ENCODE measurements around the gene RBMY1B.
"Not testable (repeated sequence)": the region's sequence is repeated elsewhere in the genome, so short reads cannot be mapped to it uniquely, and the experiment has no call there.

The RBMY1B gene

GRCh38 chrY:21511038-21511437, at the start of gene RBMY1B:
Gene RBMY1B (plus strand): TSS chrY:21511338. CDS start chrY:21513351, 2,013 bp downstream.
- not testable (repeated sequence) for H3K27ac Mint-ChIP-seq; DNase-seq (ENCODE audit: low spot score in 2 of 2); H3K4me1 Mint-ChIP-seq; H3K27me3 Mint-ChIP-seq; H3K9me3 Mint-ChIP-seq; ATAC-seq (ENCODE audit: low read depth); H3K4me3 Mint-ChIP-seq; H3K36me3 Mint-ChIP-seq

GRCh38 chrY:21462915-21463314, 48.2 kb upstream of the RBMY1B start:
- not testable (repeated sequence) for H3K4me3 Mint-ChIP-seq; H3K9me3 Mint-ChIP-seq; H3K27ac Mint-ChIP-seq; H3K27me3 Mint-ChIP-seq; H3K4me1 Mint-ChIP-seq; DNase-seq (ENCODE audit: low spot score in 2 of 2); ATAC-seq (ENCODE audit: low read depth); H3K36me3 Mint-ChIP-seq

DNA sequence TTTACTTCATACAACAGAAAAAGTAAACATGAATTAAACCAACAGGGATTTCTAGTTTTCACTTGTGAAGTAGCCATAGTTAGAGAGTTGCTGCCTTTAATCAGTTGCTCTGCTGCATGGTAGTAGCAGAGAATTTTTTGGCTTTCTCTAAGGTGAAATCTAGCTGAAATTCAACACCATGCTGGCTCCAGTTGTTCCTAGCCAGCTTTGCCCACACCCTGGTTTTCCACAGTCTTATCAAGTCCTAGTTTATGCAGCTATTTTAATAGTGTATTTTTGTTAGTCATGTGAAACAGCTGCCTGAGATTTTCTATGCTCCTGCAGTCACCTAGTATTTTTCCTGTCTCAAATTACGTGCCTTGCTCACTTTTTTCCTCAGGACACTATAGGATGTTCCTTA, 28.2 kb upstream of the RBMY1B start:
- peaks cover 3% of the 10 kb centered on the region for H3K4me1 Mint-ChIP-seq
- no peak for ATAC-seq (ENCODE audit: low read depth)

GRCh38 chrY:21534579-21534978, 23.4 kb downstream of the RBMY1B start, which contains the start of gene RBMY1A1:
Gene RBMY1A1 (plus strand): TSS chrY:21534879. CDS start chrY:21536892, 2,013 bp downstream.
- H3K27ac Mint-ChIP-seq; H3K9me3 Mint-ChIP-seq; H3K36me3 Mint-ChIP-seq; DNase-seq (ENCODE audit: low spot score in 2 of 2); H3K27me3 Mint-ChIP-seq; ATAC-seq (ENCODE audit: low read depth); H3K4me3 Mint-ChIP-seq; H3K4me1 Mint-ChIP-seq: not testable (repeated sequence)

More for the DNA sequence above, 28.2 kb upstream of the RBMY1B start:
- Mint-ChIP-seq H3K4me3 (no peak overlapping the region), H3K27me3 (no peaks in the 10 kb centered on the region), H3K9me3 (no peaks in the 10 kb centered on the region), H3K27ac (no peak overlapping the region), H3K36me3 (no peaks in the 10 kb centered on the region)
- no peak for DNase-seq (ENCODE audit: low spot score in 2 of 2)

DNA sequence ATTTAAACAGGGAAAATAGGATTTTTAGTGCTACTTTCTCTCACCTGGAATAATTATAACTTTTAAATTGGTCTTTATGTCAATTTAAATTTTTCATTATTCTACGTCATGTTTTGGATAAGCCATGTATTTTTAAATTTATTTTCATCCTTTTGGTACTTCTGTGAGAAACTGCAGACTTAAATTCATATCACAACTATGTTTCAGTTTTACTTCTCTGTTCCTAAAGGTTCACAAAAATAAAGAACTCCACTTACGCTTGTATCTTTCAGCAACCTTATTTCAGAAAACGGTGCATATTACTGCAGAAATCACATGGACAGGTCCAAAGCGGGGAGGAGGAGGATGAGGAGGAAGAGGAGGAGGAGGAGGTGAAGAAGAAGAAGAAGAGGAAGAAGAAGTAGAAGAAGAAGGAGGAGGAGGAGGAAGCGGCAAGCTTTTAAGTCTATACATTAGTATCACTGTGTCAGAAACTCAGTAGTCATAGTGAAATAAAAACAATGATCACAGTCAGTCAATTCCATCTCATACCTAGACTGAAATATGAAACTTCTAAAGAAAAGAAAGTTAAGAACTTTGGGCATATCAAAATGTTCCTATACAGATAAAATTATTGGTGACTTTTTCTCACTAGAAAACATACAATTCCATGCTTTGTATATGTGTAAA, 48.3 kb downstream of the RBMY1B start:
- not testable (repeated sequence) for DNase-seq (ENCODE audit: low spot score in 2 of 2); H3K27me3 Mint-ChIP-seq; H3K4me3 Mint-ChIP-seq; H3K36me3 Mint-ChIP-seq; H3K4me1 Mint-ChIP-seq; H3K27ac Mint-ChIP-seq; H3K9me3 Mint-ChIP-seq; ATAC-seq (ENCODE audit: low read depth)
